Right lobe of liver (tissue), 4 donors: ENCODE results near the gene BPGM.

ENCODE experiments used
- POLR2A ChIP-seq: fragments of 450-650 bp; IDR thresholded peaks from one replicate; pipeline ENCODE4 v1.6.1; 2017; ENCODE audit warnings: antibody characterized with exemption, mild to moderate bottlenecking
- TF ChIP-seq, protein P1 (sequence below), 4 donors: fragments of 200-600 bp in 3 of 4; fragments of 450-650 bp in 1 of 4; IDR thresholded peaks; one replicate each; pipeline versions ENCODE4 v1.5.1 to v1.8.0; 2016 to 2022; ENCODE audit warnings: antibody characterized with exemption in 4 of 4, mild to moderate bottlenecking in 2 of 4
- donor health status: DM: no; HTN: no; CAD: no.
- donor health status: DM: no; HTN: no; CAD: no.
- donor health status: DM: no; HTN: yes; CAD: no.

DNA sequence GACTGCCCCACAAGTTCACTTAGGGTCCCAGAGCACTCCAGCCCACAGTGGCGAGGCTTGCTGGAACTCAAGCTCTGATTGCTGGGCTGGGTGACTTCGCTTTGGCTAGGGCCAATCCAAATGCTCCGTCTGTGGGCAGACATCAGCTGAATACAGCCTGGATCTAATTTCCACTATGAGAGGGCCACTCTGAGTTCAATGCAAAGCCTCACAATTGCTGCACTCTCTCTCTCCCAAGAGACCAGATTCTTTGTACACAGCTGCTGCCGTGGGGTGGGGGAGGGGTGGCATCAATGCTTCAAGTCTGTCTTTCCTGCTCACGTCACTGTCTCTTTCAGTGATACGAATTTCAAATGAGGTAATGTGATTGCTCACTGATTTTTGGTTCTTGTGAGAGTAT lies 47.3 kb upstream of the BPGM start:
- TF ChIP-seq, protein P1, sequence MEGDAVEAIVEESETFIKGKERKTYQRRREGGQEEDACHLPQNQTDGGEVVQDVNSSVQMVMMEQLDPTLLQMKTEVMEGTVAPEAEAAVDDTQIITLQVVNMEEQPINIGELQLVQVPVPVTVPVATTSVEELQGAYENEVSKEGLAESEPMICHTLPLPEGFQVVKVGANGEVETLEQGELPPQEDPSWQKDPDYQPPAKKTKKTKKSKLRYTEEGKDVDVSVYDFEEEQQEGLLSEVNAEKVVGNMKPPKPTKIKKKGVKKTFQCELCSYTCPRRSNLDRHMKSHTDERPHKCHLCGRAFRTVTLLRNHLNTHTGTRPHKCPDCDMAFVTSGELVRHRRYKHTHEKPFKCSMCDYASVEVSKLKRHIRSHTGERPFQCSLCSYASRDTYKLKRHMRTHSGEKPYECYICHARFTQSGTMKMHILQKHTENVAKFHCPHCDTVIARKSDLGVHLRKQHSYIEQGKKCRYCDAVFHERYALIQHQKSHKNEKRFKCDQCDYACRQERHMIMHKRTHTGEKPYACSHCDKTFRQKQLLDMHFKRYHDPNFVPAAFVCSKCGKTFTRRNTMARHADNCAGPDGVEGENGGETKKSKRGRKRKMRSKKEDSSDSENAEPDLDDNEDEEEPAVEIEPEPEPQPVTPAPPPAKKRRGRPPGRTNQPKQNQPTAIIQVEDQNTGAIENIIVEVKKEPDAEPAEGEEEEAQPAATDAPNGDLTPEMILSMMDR (IDR thresholded peaks at IDR 0.05), result no peak
- no peak for TF ChIP-seq POLR2A
